Measurements from ENCODE around the gene NCAN.

DNA sequence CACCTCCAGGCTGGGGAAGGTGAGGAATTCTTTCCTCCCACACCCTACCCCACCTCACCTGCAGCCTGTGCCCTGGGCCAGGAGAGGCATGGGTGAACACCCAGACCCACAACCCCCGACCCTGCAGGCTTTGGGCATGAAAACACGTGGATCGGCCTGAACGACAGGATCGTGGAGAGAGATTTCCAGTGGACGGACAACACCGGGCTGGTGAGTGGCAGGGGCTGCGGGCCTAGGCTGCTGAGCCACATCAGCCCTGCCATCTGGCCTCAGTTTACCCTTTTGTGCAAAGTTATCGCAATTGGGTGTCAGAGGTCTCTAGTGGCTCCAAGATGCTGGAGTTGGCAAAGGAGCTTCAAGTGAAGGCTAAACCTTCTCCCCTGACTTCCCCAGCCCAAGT is 28.7 kb downstream of the NCAN start:
- TF ChIP-seq, protein P1, sequence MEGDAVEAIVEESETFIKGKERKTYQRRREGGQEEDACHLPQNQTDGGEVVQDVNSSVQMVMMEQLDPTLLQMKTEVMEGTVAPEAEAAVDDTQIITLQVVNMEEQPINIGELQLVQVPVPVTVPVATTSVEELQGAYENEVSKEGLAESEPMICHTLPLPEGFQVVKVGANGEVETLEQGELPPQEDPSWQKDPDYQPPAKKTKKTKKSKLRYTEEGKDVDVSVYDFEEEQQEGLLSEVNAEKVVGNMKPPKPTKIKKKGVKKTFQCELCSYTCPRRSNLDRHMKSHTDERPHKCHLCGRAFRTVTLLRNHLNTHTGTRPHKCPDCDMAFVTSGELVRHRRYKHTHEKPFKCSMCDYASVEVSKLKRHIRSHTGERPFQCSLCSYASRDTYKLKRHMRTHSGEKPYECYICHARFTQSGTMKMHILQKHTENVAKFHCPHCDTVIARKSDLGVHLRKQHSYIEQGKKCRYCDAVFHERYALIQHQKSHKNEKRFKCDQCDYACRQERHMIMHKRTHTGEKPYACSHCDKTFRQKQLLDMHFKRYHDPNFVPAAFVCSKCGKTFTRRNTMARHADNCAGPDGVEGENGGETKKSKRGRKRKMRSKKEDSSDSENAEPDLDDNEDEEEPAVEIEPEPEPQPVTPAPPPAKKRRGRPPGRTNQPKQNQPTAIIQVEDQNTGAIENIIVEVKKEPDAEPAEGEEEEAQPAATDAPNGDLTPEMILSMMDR (conservative IDR thresholded peaks at IDR 0.05; ENCODE audit: low read depth, low read length), result no peak
- TF ChIP-seq POLR2A (IDR thresholded peaks at IDR 0.05; ENCODE audit: low read depth, low read length), result no peak
- TF ChIP-seq CHD1 (IDR thresholded peaks at IDR 0.05; ENCODE audit: low read depth, low read length), result no peak
- TF ChIP-seq MAZ (IDR thresholded peaks at IDR 0.05; ENCODE audit: borderline replicate concordance, low read depth, low read length), result no peak
